Adrenal gland (tissue), 5 donors: ENCODE measurements around the gene DLG3.

Experiments
- POLR2A ChIP-seq, 2 donors: fragments of 450-650 bp; IDR thresholded peaks; one replicate each; pipeline ENCODE4 v1.6.1; 2017; ENCODE audit warnings: antibody characterized with exemption in 2 of 2, mild to moderate bottlenecking in 2 of 2, moderate library complexity in 1 of 2
- TF ChIP-seq, protein P1 (sequence below), 6 experiments: fragments of 450-650 bp in 4 of 6; fragments of 200-600 bp in 2 of 6; sonication (generic) in 1 of 6; IDR thresholded peaks; 1 replicate in 5 of 6; 2 replicates in 1 of 6; pipeline versions ENCODE4 v1.5.1 to v1.8.0; 2016 to 2021; ENCODE audit warnings: antibody characterized with exemption in 6 of 6, mild to moderate bottlenecking in 2 of 6, moderate library complexity in 1 of 6
- donor health status: DM: no; HTN: no; CAD: no.

DNA sequence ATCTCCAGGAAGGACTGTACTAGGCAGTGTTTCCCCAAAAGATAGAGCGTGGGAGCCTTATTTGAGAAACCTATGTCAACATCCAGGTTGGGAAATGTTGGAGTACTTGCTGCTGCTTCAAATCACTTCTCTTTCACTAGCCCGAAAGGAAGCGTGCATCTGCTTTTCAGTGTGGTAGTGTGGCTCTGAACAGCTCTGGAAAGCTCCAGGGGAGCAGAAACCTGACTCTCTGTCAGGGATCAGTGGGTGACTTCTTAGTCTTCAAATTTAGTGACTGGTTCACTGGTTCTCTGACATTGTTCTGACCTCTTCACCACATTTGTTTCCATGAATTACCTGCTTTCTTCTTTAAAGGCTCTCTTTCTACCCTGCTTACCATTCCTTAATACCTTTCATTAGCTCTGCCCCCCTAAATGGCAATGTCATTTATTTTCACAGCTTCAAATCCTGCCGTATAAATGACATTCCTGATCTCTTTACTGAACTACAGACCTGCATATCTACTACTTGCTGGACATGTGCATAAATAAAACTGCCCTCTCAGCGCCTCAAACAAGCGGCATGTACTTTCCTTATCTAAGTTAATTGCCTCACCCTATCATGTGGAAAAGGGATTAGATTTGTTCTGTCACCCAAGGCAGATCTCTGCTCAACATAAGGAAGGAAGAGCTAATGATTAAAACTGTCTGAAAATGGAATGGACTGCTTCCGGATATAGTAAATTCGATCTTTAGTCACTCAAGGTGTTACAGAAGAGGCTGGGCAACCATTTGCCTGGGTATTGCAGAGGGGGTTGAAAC, 37.0 kb downstream of the DLG3 start:
- TF ChIP-seq, protein P1, sequence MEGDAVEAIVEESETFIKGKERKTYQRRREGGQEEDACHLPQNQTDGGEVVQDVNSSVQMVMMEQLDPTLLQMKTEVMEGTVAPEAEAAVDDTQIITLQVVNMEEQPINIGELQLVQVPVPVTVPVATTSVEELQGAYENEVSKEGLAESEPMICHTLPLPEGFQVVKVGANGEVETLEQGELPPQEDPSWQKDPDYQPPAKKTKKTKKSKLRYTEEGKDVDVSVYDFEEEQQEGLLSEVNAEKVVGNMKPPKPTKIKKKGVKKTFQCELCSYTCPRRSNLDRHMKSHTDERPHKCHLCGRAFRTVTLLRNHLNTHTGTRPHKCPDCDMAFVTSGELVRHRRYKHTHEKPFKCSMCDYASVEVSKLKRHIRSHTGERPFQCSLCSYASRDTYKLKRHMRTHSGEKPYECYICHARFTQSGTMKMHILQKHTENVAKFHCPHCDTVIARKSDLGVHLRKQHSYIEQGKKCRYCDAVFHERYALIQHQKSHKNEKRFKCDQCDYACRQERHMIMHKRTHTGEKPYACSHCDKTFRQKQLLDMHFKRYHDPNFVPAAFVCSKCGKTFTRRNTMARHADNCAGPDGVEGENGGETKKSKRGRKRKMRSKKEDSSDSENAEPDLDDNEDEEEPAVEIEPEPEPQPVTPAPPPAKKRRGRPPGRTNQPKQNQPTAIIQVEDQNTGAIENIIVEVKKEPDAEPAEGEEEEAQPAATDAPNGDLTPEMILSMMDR (IDR thresholded peaks at IDR 0.05), result no peak
- TF ChIP-seq POLR2A (IDR thresholded peaks at IDR 0.05), result no peak
